Hepatocyte (in vitro differentiated cells): ENCODE measurements around the gene KIF5C.

ENCODE experiments used
- EZH2 ChIP-seq: fragments of 200-600 bp; sonication (generic); IDR thresholded peaks from 2 replicates; pipeline ENCODE4 v1.6.1; 2016; ENCODE audit warnings: antibody characterized with exemption, mild to moderate bottlenecking, borderline replicate concordance
- TF ChIP-seq, protein P1 (sequence below): fragments of 200-600 bp; sonication (generic); IDR thresholded peaks from 2 replicates; pipeline ENCODE4 v1.5.1; 2016; ENCODE audit warnings: antibody characterized with exemption, mild to moderate bottlenecking; ENCODE audit not compliant: poor library complexity

DNA sequence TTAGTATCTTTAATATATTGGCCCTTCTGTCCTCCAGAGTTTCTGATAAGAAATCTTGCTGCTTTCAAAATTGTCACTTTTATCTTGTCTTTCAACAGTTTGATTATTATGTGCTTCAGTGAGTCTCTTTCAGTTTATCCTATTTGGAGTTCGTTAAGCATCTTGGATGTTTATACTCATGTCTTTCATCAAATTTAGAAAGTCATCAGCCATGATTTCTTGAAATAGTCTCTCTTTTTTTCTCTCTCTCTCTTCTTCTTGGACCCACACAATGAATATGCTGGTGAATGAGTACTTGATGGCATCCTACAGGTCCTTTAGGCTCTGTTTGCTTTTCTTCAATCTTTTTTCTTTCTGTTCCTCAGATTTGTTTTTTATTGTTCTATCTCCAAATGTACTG is 26.9 kb upstream of the KIF5C start:
- TF ChIP-seq, protein P1, sequence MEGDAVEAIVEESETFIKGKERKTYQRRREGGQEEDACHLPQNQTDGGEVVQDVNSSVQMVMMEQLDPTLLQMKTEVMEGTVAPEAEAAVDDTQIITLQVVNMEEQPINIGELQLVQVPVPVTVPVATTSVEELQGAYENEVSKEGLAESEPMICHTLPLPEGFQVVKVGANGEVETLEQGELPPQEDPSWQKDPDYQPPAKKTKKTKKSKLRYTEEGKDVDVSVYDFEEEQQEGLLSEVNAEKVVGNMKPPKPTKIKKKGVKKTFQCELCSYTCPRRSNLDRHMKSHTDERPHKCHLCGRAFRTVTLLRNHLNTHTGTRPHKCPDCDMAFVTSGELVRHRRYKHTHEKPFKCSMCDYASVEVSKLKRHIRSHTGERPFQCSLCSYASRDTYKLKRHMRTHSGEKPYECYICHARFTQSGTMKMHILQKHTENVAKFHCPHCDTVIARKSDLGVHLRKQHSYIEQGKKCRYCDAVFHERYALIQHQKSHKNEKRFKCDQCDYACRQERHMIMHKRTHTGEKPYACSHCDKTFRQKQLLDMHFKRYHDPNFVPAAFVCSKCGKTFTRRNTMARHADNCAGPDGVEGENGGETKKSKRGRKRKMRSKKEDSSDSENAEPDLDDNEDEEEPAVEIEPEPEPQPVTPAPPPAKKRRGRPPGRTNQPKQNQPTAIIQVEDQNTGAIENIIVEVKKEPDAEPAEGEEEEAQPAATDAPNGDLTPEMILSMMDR: no peak
- TF ChIP-seq EZH2: no peak
